CD14-positive monocyte (primary cell): ENCODE data around the gene DNAAF3. TPM values are rescaled to one million over a fixed set of nuclear protein-coding genes. Genes with fewer than 3 reads are reported as not detected.
A peak's percentile ranks its signal among the peaks of the same experiment; 100 is the strongest.

Experiments
- DNase-seq, 3 donors: peaks; one replicate each; pipeline ENCODE4 v3.0.0-alpha.2; 2011 to 2022
- H2AFZ ChIP-seq: 2 replicates; pipeline ENCODE4 v1.6.0; 2012; ENCODE audit warnings: mild to moderate bottlenecking, low read depth, low read length, inconsistent platforms; ENCODE audit not compliant: insufficient read depth, poor library complexity, severe bottlenecking
- H3K27ac ChIP-seq, 2 donors: 1 replicate in 1 of 2; 2 replicates in 1 of 2; pipeline ENCODE4 v1.5.1; 2012 to 2013; ENCODE audit warnings: low read length in 2 of 2, control low read depth in 1 of 2, inconsistent platforms in 1 of 2, low read depth in 1 of 2, mild to moderate bottlenecking in 1 of 2
- H3K27me3 ChIP-seq, 2 donors: one replicate each; pipeline versions ENCODE4 v1.6.0 to v1.6.1; 2011 to 2013; ENCODE audit warnings: low read length in 2 of 2; ENCODE audit not compliant: control insufficient read depth in 2 of 2, insufficient read depth in 2 of 2
- H3K36me3 ChIP-seq, 2 donors: replicated peaks in 1 of 2; 1 replicate in 1 of 2; 2 replicates in 1 of 2; pipeline versions ENCODE4 v1.5.1 to v1.6.1; 2012 to 2013; ENCODE audit warnings: low read length in 2 of 2, control low read depth in 1 of 2, inconsistent platforms in 1 of 2, mild to moderate bottlenecking in 1 of 2; ENCODE audit not compliant: insufficient read depth in 2 of 2, control insufficient read depth in 1 of 2
- H3K4me1 ChIP-seq, 2 donors: 1 replicate in 1 of 2; 2 replicates in 1 of 2; pipeline versions ENCODE4 v1.5.1 to v1.6.1; 2012 to 2013; ENCODE audit warnings: low read length in 2 of 2, control low read depth in 1 of 2, inconsistent platforms in 1 of 2, mild to moderate bottlenecking in 1 of 2, moderate library complexity in 1 of 2; ENCODE audit not compliant: insufficient read depth in 2 of 2, control insufficient read depth in 1 of 2
- H3K4me2 ChIP-seq: replicated peaks from 2 replicates; pipeline ENCODE3; 2012; ENCODE audit warnings: low read length, moderate library complexity, mild to moderate bottlenecking; ENCODE audit not compliant: poor library complexity, severe bottlenecking; ENCODE audit errors: extremely low read depth
- H3K4me3 ChIP-seq, 3 experiments: fragments of 200-600 bp in 1 of 3; sonication (generic) in 1 of 3; replicated peaks in 1 of 3; 1 replicate in 2 of 3; 2 replicates in 1 of 3; pipeline ENCODE4 v1.5.1; 2011 to 2013; ENCODE audit warnings: low read length in 3 of 3, mild to moderate bottlenecking in 3 of 3, control low read depth in 2 of 3, low read depth in 2 of 3, inconsistent platforms in 1 of 3, moderate library complexity in 1 of 3
- H3K79me2 ChIP-seq: 2 replicates; pipeline ENCODE4 v1.6.0; 2012; ENCODE audit warnings: mild to moderate bottlenecking, control low read depth, inconsistent platforms, low read length, moderate library complexity; ENCODE audit not compliant: insufficient read depth
- H3K9ac ChIP-seq: 2 replicates; pipeline ENCODE4 v1.6.0; 2017; ENCODE audit warnings: low read length, mild to moderate bottlenecking; ENCODE audit not compliant: insufficient read depth, poor library complexity, severe bottlenecking
- H3K9me3 ChIP-seq, 2 donors: replicated peaks in 1 of 2; 1 replicate in 1 of 2; 2 replicates in 1 of 2; pipeline versions ENCODE4 v1.5.1 to v1.6.1; 2012 to 2013; ENCODE audit warnings: low read length in 2 of 2, control low read depth in 1 of 2; ENCODE audit not compliant: control insufficient read depth in 1 of 2, insufficient read depth in 1 of 2
- H4K20me1 ChIP-seq: 2 replicates; pipeline ENCODE4 v1.6.0; 2012; ENCODE audit warnings: mild to moderate bottlenecking, low read length, control low read depth, moderate library complexity; ENCODE audit not compliant: insufficient read depth
- H3K27ac Mint-ChIP-seq, 7 donors: one replicate each; pipeline ENCODE4 v1.8.0; 2020; ENCODE audit warnings: mild to moderate bottlenecking in 7 of 7, mixed read lengths in 7 of 7, moderate library complexity in 6 of 7, inconsistent platforms in 2 of 7
- H3K27me3 Mint-ChIP-seq, 3 donors: one replicate each; pipeline ENCODE4 v1.8.0; 2021 to 2022; ENCODE audit warnings: low read depth in 3 of 3, mild to moderate bottlenecking in 3 of 3, mixed read lengths in 3 of 3, moderate library complexity in 3 of 3, inconsistent platforms in 1 of 3
- H3K36me3 Mint-ChIP-seq, 2 donors: one replicate each; pipeline ENCODE4 v1.8.0; 2020; ENCODE audit warnings: mixed read lengths in 2 of 2, inconsistent platforms in 1 of 2, mild to moderate bottlenecking in 1 of 2
- H3K4me1 Mint-ChIP-seq: one replicate; pipeline ENCODE4 v1.8.0; 2020; ENCODE audit warnings: mild to moderate bottlenecking, mixed read lengths
- H3K4me3 Mint-ChIP-seq, 2 donors: one replicate each; pipeline ENCODE4 v1.8.0; 2020; ENCODE audit warnings: mild to moderate bottlenecking in 2 of 2, mixed read lengths in 2 of 2, moderate library complexity in 1 of 2
- H3K9me3 Mint-ChIP-seq, 7 donors: one replicate each; pipeline ENCODE4 v1.8.0; 2020 to 2022; ENCODE audit warnings: mixed read lengths in 7 of 7, mild to moderate bottlenecking in 6 of 7, moderate library complexity in 6 of 7, inconsistent platforms in 2 of 7
- CTCF ChIP-seq: fragments of 200-600 bp; IDR thresholded peaks from one replicate; pipeline ENCODE4 v1.8.0; 2022; ENCODE audit warnings: antibody characterized with exemption, mild to moderate bottlenecking
- WGBS: methylation state at CpG from one replicate; pipeline ENCODE4 v1.1.5; 2013; ENCODE audit warnings: missing lambda C conversion rate; ENCODE audit not compliant: insufficient coverage; 5-methylcytosine and 5-hydroxymethylcytosine counted together
- intact Hi-C, 2 donors: fragments of 100-400 bp; cut with micrococcal nuclease; formaldehyde crosslinking; loops; one replicate each; pipeline versions ENCODE4 v1.15.0 to v1.15.1; 2023
- polyA plus RNA-seq, 3 donors: library from polyadenylated mRNA; depleted of rRNA in 1 of 3; unstranded in 2 of 3; stranded (reverse) in 1 of 3; fragments of 300-500 nt in 2 of 3; fragments of >200 nt in 1 of 3; fragmentation: Illumina TruSeq in 2 of 3; gene quantifications; 1 replicate in 2 of 3; 2 replicates in 1 of 3; pipeline ENCODE4 v1.2.3, GENCODE V29; 2012 to 2021

The DNAAF3 gene
- polyA plus RNA-seq, 3 donors = 0.19 TPM; not detected in 2

- Histone ChIP-seq H3K9ac (no peak overlapping the region), H2AFZ (no peak overlapping the region), H3K9me3 (no peaks in the 10 kb centered on the region), H4K20me1 (no peaks in the 10 kb centered on the region), H3K4me3 (no peak overlapping the region), H3K36me3 (no peaks in the 10 kb centered on the region), H3K4me1 (peaks cover 0 to 4% of the 10 kb centered on the region in 2 donors), H3K79me2 (no peaks in the 10 kb centered on the region), H3K27ac (no peak overlapping the region), H3K4me2 (no peak overlapping the region), H3K27me3 (peaks cover 0 to 10% of the 10 kb centered on the region in 2 donors)
- Mint-ChIP-seq H3K27me3 (peaks cover 18 to 24% (median 23%) of the 10 kb centered on the region in 3 donors), H3K4me3 (no peak overlapping the region), H3K36me3 (no peaks in the 10 kb centered on the region), H3K9me3 (peaks cover 0 to 4% (median 0%) of the 10 kb centered on the region in 7 donors), H3K27ac (no peak overlapping the region), H3K4me1 (peaks cover 9% of the 10 kb centered on the region)
- no peak for DNase-seq
- intact Hi-C loops = no loop called here
- TF ChIP-seq CTCF = no peak
- WGBS = 94% methylated on average over 12 of the region's 12 CpGs
Observed at GRCh38 chr19:55186080-55186479, 19.7 kb upstream of the DNAAF3 start.

- H3K4me3 ChIP-seq = no peak overlapping the region
- no peak overlapping the region for H3K27ac Mint-ChIP-seq
- DNase-seq = no peak
- H3K9me3 ChIP-seq = peaks cover 5 to 11% of the 10 kb centered on the region in 2 donors
- peaks cover 4 to 21% (median 13%) of the 10 kb centered on the region in 7 donors for H3K9me3 Mint-ChIP-seq
- H3K4me3 Mint-ChIP-seq = peak overlapping the region in 1 of 2 donors; percentile 46
- peaks cover 60 to 67% (median 63%) of the 10 kb centered on the region in 3 donors for H3K27me3 Mint-ChIP-seq
- no peak overlapping the region for H2AFZ ChIP-seq
- no peaks in the 10 kb centered on the region for H3K36me3 ChIP-seq
- H3K27me3 ChIP-seq = peaks cover 18 to 53% of the 10 kb centered on the region in 2 donors
- no peaks in the 10 kb centered on the region for H3K79me2 ChIP-seq
- H3K4me1 ChIP-seq = peaks cover 10 to 15% of the 10 kb centered on the region in 2 donors
- no peak overlapping the region for H3K4me2 ChIP-seq
- intact Hi-C loops = no loop called here
- H3K4me1 Mint-ChIP-seq = peaks cover 13% of the 10 kb centered on the region
- H3K36me3 Mint-ChIP-seq = peaks cover 2 to 5% of the 10 kb centered on the region in 2 donors
- H3K27ac ChIP-seq = no peak overlapping the region
- H4K20me1 ChIP-seq = no peaks in the 10 kb centered on the region
- WGBS = 54% methylated on average over 14 of the region's 20 CpGs
- TF ChIP-seq CTCF = no peak
- H3K9ac ChIP-seq = no peak overlapping the region
Observed at GRCh38 chr19:55181740-55182139, 15.3 kb upstream of the DNAAF3 start.
